Measurements from ENCODE around the gene ARHGAP20. TPM values are rescaled to one million over a fixed set of nuclear protein-coding genes. Genes with fewer than 3 reads are reported as not detected.

The ARHGAP20 gene
- total and polyA plus RNA-seq, 2 of the 8 experiments (the other 6 are each of a cell fraction or from before 2014, with no cell fraction given) = 0.05 to 0.28 TPM

GRCh38 chr11:110613197-110613918, 98.9 kb downstream of the ARHGAP20 start (continued):
- no peak for TF ChIP-seq CHD1 (IDR thresholded peaks at IDR 0.05; ENCODE audit: low read depth, low read length)
- TF ChIP-seq SIX5 (IDR thresholded peaks at IDR 0.05; ENCODE audit: low read depth, low read length) = no peak
- no peak for TF ChIP-seq NANOG (IDR thresholded peaks at IDR 0.05; ENCODE audit: insufficient read depth, low read depth, low read length, poor library complexity, severe bottlenecking)
- no peak for TF ChIP-seq TBP (IDR thresholded peaks at IDR 0.05; ENCODE audit: low read depth, low read length)
- TF ChIP-seq GTF2F1 (IDR thresholded peaks at IDR 0.05; ENCODE audit: borderline replicate concordance, low read depth, low read length) = no peak

All from H1 (cell line).